ENCODE measurements around the gene RASSF7.

RASSF7 gene

DNA sequence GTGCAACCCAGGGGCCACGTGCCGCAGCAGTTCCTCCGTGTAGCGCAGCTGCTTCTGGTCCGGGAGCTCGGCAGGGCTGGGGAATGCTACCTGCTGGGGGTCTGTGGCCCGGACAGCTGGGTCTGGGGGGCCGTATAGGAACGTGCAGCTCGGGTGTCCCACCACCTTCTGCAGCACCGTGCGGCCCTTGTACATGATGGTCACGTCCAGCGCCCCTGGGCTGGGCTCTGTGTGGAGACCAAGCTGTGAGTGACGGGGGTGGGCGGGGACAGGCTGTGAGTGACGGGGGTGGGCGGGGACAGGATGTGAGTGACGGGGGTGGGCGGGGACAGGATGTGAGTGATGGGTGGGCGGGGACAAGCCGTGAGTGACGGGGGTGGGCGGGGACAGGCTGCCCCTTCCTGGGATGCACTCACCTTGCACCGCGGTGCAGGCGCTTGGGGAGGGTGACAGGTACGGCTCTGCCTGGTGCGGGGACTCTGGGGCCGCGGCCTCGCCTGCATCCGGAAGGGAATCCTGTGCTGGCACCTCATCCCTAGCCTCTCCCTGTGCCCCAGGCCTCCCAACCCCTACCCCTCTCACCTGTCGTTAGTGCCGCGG, 52.7 kb downstream of the RASSF7 start:
- POLR2A ChIA-PET = interaction anchor here (0.6 to 2.2 kb wide), 5 partner anchors 9 to 164 kb away, joined by 4 to 10 read pairs (median 5); partner anchors contain the start of genes GATD1 and PHRF1
- CTCF ChIA-PET = interaction anchor here (0.6 to 2.2 kb wide), 2 partner anchors 22 to 59 kb away, joined by 4 to 9 read pairs; no protein-coding TSS in a partner anchor
- peaks cover 0 to 68% of the 10 kb centered on the region in 2 experiments; a peak in 1 of 3 replicates for H3K36me3 ChIP-seq (ENCODE audit: control insufficient read depth in 2 of 2, insufficient read depth in 1 of 2, low read length in 2 of 2)
- H3K27ac ChIP-seq (ENCODE audit: extremely low read depth, low read depth, low read length) = no peak overlapping the region
- no peaks in the 10 kb centered on the region for H3K9me3 ChIP-seq (ENCODE audit: control insufficient read depth, insufficient read depth, low read depth, low read length)
- no peak overlapping the region for H3K4me3 ChIP-seq (ENCODE audit: low read depth, low read length)
- H3K4me1 ChIP-seq (ENCODE audit: control insufficient read depth, insufficient read depth, low read length) = no peaks in the 10 kb centered on the region
- TF ChIP-seq ZNF184 (tag by site-specific recombination; IDR thresholded peaks at IDR 0.05) = no peak
- no peak for TF ChIP-seq ZNF37A (tag by site-specific recombination; IDR thresholded peaks at IDR 0.05)
- TF ChIP-seq SETDB1 (IDR thresholded peaks at IDR 0.05; ENCODE audit: insufficient read length, low read length) = no peak
- TF ChIP-seq ZNF223 (tag by site-specific recombination; IDR thresholded peaks at IDR 0.05) = no peak
- TF ChIP-seq, protein P1, sequence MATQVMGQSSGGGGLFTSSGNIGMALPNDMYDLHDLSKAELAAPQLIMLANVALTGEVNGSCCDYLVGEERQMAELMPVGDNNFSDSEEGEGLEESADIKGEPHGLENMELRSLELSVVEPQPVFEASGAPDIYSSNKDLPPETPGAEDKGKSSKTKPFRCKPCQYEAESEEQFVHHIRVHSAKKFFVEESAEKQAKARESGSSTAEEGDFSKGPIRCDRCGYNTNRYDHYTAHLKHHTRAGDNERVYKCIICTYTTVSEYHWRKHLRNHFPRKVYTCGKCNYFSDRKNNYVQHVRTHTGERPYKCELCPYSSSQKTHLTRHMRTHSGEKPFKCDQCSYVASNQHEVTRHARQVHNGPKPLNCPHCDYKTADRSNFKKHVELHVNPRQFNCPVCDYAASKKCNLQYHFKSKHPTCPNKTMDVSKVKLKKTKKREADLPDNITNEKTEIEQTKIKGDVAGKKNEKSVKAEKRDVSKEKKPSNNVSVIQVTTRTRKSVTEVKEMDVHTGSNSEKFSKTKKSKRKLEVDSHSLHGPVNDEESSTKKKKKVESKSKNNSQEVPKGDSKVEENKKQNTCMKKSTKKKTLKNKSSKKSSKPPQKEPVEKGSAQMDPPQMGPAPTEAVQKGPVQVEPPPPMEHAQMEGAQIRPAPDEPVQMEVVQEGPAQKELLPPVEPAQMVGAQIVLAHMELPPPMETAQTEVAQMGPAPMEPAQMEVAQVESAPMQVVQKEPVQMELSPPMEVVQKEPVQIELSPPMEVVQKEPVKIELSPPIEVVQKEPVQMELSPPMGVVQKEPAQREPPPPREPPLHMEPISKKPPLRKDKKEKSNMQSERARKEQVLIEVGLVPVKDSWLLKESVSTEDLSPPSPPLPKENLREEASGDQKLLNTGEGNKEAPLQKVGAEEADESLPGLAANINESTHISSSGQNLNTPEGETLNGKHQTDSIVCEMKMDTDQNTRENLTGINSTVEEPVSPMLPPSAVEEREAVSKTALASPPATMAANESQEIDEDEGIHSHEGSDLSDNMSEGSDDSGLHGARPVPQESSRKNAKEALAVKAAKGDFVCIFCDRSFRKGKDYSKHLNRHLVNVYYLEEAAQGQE (tag by site-specific recombination; IDR thresholded peaks at IDR 0.05) = no peak
- TF ChIP-seq, protein P2, sequence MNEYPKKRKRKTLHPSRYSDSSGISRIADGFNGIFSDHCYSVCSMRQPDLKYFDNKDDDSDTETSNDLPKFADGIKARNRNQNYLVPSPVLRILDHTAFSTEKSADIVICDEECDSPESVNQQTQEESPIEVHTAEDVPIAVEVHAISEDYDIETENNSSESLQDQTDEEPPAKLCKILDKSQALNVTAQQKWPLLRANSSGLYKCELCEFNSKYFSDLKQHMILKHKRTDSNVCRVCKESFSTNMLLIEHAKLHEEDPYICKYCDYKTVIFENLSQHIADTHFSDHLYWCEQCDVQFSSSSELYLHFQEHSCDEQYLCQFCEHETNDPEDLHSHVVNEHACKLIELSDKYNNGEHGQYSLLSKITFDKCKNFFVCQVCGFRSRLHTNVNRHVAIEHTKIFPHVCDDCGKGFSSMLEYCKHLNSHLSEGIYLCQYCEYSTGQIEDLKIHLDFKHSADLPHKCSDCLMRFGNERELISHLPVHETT (tag by site-specific recombination; IDR thresholded peaks at IDR 0.05) = no peak
- TF ChIP-seq SP3 (tag by site-specific recombination; IDR thresholded peaks at IDR 0.05) = no peak
- TF ChIP-seq ZNF416 (tag by site-specific recombination; IDR thresholded peaks at IDR 0.05) = no peak
- TF ChIP-seq, protein P3, sequence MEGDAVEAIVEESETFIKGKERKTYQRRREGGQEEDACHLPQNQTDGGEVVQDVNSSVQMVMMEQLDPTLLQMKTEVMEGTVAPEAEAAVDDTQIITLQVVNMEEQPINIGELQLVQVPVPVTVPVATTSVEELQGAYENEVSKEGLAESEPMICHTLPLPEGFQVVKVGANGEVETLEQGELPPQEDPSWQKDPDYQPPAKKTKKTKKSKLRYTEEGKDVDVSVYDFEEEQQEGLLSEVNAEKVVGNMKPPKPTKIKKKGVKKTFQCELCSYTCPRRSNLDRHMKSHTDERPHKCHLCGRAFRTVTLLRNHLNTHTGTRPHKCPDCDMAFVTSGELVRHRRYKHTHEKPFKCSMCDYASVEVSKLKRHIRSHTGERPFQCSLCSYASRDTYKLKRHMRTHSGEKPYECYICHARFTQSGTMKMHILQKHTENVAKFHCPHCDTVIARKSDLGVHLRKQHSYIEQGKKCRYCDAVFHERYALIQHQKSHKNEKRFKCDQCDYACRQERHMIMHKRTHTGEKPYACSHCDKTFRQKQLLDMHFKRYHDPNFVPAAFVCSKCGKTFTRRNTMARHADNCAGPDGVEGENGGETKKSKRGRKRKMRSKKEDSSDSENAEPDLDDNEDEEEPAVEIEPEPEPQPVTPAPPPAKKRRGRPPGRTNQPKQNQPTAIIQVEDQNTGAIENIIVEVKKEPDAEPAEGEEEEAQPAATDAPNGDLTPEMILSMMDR (tag by site-specific recombination; IDR thresholded peaks at IDR 0.05) = no peak
- TF ChIP-seq, protein P4, sequence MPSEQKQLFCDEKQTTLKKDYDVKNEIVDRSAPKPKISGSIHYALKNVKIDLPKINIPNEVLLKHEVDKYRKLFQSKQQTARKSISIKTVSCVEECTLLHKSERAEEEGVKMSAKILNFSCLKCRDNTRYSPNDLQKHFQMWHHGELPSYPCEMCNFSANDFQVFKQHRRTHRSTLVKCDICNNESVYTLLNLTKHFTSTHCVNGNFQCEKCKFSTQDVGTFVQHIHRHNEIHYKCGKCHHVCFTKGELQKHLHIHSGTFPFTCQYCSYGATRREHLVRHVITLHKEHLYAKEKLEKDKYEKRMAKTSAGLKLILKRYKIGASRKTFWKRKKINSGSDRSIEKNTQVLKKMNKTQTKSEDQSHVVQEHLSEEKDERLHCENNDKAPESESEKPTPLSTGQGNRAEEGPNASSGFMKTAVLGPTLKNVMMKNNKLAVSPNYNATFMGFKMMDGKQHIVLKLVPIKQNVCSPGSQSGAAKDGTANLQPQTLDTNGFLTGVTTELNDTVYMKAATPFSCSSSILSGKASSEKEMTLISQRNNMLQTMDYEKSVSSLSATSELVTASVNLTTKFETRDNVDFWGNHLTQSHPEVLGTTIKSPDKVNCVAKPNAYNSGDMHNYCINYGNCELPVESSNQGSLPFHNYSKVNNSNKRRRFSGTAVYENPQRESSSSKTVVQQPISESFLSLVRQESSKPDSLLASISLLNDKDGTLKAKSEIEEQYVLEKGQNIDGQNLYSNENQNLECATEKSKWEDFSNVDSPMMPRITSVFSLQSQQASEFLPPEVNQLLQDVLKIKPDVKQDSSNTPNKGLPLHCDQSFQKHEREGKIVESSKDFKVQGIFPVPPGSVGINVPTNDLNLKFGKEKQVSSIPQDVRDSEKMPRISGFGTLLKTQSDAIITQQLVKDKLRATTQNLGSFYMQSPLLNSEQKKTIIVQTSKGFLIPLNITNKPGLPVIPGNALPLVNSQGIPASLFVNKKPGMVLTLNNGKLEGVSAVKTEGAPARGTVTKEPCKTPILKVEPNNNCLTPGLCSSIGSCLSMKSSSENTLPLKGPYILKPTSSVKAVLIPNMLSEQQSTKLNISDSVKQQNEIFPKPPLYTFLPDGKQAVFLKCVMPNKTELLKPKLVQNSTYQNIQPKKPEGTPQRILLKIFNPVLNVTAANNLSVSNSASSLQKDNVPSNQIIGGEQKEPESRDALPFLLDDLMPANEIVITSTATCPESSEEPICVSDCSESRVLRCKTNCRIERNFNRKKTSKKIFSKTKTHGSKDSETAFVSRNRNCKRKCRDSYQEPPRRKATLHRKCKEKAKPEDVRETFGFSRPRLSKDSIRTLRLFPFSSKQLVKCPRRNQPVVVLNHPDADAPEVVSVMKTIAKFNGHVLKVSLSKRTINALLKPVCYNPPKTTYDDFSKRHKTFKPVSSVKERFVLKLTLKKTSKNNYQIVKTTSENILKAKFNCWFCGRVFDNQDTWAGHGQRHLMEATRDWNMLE (tag by site-specific recombination; conservative IDR thresholded peaks at IDR 0.05; ENCODE audit: low read depth) = no peak
- TF ChIP-seq, protein P5, sequence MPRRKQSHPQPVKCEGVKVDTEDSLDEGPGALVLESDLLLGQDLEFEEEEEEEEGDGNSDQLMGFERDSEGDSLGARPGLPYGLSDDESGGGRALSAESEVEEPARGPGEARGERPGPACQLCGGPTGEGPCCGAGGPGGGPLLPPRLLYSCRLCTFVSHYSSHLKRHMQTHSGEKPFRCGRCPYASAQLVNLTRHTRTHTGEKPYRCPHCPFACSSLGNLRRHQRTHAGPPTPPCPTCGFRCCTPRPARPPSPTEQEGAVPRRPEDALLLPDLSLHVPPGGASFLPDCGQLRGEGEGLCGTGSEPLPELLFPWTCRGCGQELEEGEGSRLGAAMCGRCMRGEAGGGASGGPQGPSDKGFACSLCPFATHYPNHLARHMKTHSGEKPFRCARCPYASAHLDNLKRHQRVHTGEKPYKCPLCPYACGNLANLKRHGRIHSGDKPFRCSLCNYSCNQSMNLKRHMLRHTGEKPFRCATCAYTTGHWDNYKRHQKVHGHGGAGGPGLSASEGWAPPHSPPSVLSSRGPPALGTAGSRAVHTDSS (tag by site-specific recombination; IDR thresholded peaks at IDR 0.05) = no peak
- no peak for TF ChIP-seq ZNF133 (tag by site-specific recombination; IDR thresholded peaks at IDR 0.05)
- no peak for TF ChIP-seq YY1 (tag by site-specific recombination; IDR thresholded peaks at IDR 0.05)
- no peak for TF ChIP-seq ZNF404 (tag by site-specific recombination; IDR thresholded peaks at IDR 0.05)
- TF ChIP-seq, protein P6, sequence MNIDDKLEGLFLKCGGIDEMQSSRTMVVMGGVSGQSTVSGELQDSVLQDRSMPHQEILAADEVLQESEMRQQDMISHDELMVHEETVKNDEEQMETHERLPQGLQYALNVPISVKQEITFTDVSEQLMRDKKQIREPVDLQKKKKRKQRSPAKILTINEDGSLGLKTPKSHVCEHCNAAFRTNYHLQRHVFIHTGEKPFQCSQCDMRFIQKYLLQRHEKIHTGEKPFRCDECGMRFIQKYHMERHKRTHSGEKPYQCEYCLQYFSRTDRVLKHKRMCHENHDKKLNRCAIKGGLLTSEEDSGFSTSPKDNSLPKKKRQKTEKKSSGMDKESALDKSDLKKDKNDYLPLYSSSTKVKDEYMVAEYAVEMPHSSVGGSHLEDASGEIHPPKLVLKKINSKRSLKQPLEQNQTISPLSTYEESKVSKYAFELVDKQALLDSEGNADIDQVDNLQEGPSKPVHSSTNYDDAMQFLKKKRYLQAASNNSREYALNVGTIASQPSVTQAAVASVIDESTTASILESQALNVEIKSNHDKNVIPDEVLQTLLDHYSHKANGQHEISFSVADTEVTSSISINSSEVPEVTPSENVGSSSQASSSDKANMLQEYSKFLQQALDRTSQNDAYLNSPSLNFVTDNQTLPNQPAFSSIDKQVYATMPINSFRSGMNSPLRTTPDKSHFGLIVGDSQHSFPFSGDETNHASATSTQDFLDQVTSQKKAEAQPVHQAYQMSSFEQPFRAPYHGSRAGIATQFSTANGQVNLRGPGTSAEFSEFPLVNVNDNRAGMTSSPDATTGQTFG (tag by site-specific recombination; IDR thresholded peaks at IDR 0.05; ENCODE audit: borderline replicate concordance) = no peak
- TF ChIP-seq, protein P7, sequence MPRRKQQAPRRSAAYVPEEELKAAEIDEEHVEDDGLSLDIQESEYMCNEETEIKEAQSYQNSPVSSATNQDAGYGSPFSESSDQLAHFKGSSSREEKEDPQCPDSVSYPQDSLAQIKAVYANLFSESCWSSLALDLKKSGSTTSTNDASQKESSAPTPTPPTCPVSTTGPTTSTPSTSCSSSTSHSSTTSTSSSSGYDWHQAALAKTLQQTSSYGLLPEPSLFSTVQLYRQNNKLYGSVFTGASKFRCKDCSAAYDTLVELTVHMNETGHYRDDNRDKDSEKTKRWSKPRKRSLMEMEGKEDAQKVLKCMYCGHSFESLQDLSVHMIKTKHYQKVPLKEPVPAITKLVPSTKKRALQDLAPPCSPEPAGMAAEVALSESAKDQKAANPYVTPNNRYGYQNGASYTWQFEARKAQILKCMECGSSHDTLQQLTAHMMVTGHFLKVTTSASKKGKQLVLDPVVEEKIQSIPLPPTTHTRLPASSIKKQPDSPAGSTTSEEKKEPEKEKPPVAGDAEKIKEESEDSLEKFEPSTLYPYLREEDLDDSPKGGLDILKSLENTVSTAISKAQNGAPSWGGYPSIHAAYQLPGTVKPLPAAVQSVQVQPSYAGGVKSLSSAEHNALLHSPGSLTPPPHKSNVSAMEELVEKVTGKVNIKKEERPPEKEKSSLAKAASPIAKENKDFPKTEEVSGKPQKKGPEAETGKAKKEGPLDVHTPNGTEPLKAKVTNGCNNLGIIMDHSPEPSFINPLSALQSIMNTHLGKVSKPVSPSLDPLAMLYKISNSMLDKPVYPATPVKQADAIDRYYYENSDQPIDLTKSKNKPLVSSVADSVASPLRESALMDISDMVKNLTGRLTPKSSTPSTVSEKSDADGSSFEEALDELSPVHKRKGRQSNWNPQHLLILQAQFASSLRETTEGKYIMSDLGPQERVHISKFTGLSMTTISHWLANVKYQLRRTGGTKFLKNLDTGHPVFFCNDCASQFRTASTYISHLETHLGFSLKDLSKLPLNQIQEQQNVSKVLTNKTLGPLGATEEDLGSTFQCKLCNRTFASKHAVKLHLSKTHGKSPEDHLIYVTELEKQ (tag by site-specific recombination; IDR thresholded peaks at IDR 0.05; ENCODE audit: borderline replicate concordance) = no peak
- TF ChIP-seq ZNF391 (tag by site-specific recombination; IDR thresholded peaks at IDR 0.05; ENCODE audit: borderline replicate concordance, low read depth) = no peak

All from HEK293 (cell line).